Measurements from ENCODE around the gene NDUFB5. TPM values are rescaled to one million over a fixed set of nuclear protein-coding genes. Genes with fewer than 3 reads are reported as not detected.
A peak's percentile ranks its signal among the peaks of the same experiment; 100 is the strongest.

The NDUFB5 gene
- total RNA-seq, 2 donors from 2014 or later = 103 to 116 TPM

GRCh38 chr3:179673523-179673922 lies 68.9 kb downstream of the NDUFB5 start:
- Histone ChIP-seq H3K36me3 (ENCODE audit: control insufficient read depth, insufficient read depth, low read length) (no peaks in the 10 kb centered on the region), H3K4me3 (ENCODE audit: low read length) (no peak overlapping the region), H3K4me1 (ENCODE audit: control insufficient read depth, insufficient read depth, low read length) (no peaks in the 10 kb centered on the region), H3K27me3 (ENCODE audit: control insufficient read depth, insufficient read depth, low read length, poor library complexity, severe bottlenecking) (no peaks in the 10 kb centered on the region), H3K9ac (ENCODE audit: extremely low read depth, low read length, poor library complexity, severe bottlenecking) (no peak overlapping the region), H3K27ac (ENCODE audit: low read depth, low read length) (no peak overlapping the region), H3K9me3 (ENCODE audit: control insufficient read depth, low read length) (no peaks in the 10 kb centered on the region)
- H3K4me3 Mint-ChIP-seq = no peak overlapping the region
- TF ChIP-seq, protein P1, sequence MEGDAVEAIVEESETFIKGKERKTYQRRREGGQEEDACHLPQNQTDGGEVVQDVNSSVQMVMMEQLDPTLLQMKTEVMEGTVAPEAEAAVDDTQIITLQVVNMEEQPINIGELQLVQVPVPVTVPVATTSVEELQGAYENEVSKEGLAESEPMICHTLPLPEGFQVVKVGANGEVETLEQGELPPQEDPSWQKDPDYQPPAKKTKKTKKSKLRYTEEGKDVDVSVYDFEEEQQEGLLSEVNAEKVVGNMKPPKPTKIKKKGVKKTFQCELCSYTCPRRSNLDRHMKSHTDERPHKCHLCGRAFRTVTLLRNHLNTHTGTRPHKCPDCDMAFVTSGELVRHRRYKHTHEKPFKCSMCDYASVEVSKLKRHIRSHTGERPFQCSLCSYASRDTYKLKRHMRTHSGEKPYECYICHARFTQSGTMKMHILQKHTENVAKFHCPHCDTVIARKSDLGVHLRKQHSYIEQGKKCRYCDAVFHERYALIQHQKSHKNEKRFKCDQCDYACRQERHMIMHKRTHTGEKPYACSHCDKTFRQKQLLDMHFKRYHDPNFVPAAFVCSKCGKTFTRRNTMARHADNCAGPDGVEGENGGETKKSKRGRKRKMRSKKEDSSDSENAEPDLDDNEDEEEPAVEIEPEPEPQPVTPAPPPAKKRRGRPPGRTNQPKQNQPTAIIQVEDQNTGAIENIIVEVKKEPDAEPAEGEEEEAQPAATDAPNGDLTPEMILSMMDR (conservative IDR thresholded peaks at IDR 0.05) = no peak
- H3K4me1 Mint-ChIP-seq = peaks cover 5% of the 10 kb centered on the region
- no peaks in the 10 kb centered on the region for H3K9me3 Mint-ChIP-seq
- 93 to 96% methylated on average over 7 to 8 of the region's 8 CpGs for WGBS, 2 experiments (ENCODE audit: insufficient coverage in 1 of 2, insufficient read length in 1 of 2)
- H3K36me3 Mint-ChIP-seq (ENCODE audit: low read depth) = peaks cover 13% of the 10 kb centered on the region
- H3K27me3 Mint-ChIP-seq (ENCODE audit: insufficient read depth) = no peaks in the 10 kb centered on the region
- DNase-seq = no peak
- peak overlapping the region; percentile 28 for H3K27ac Mint-ChIP-seq

GRCh38 chr3:179676081-179676480 lies 71.5 kb downstream of the NDUFB5 start:
- TF ChIP-seq, protein P1 (conservative IDR thresholded peaks at IDR 0.05) = no peak
- peaks cover 13% of the 10 kb centered on the region for H3K36me3 Mint-ChIP-seq (ENCODE audit: low read depth)
- no peaks in the 10 kb centered on the region for H3K27me3 Mint-ChIP-seq (ENCODE audit: insufficient read depth)
- peaks cover 10% of the 10 kb centered on the region for H3K4me1 Mint-ChIP-seq
- Histone ChIP-seq H3K36me3 (ENCODE audit: control insufficient read depth, insufficient read depth, low read length) (no peaks in the 10 kb centered on the region), H3K4me1 (ENCODE audit: control insufficient read depth, insufficient read depth, low read length) (peaks cover 3% of the 10 kb centered on the region), H3K4me3 (ENCODE audit: low read length) (no peak overlapping the region), H3K9me3 (ENCODE audit: control insufficient read depth, low read length) (no peaks in the 10 kb centered on the region), H3K9ac (ENCODE audit: extremely low read depth, low read length, poor library complexity, severe bottlenecking) (no peak overlapping the region), H3K27ac (ENCODE audit: low read depth, low read length) (no peak overlapping the region), H3K27me3 (ENCODE audit: control insufficient read depth, insufficient read depth, low read length, poor library complexity, severe bottlenecking) (no peaks in the 10 kb centered on the region)
- H3K4me3 Mint-ChIP-seq = no peak overlapping the region
- no peak for DNase-seq
- 94 to 100% methylated on average over 1 to 5 of the region's 5 CpGs for WGBS, 2 experiments (ENCODE audit: insufficient coverage in 1 of 2, insufficient read length in 1 of 2)
- no peak overlapping the region for H3K27ac Mint-ChIP-seq
- no peaks in the 10 kb centered on the region for H3K9me3 Mint-ChIP-seq

Other genes starting within 250 kb of the NDUFB5 start
- gene GNB4, start 153.3 kb upstream of the NDUFB5 start, total RNA-seq = 10 to 100 TPM; 11.9 to 13.8 TPM
- gene ACTL6A, start 41.9 kb upstream of the NDUFB5 start, total RNA-seq = 10 to 100 TPM; 59.9 to 67.4 TPM
- 10 to 100 TPM; 63.8 to 74.8 TPM for gene MRPL47, start 156 bp upstream of the NDUFB5 start, total RNA-seq
- gene USP13, start 48.2 kb downstream of the NDUFB5 start, total RNA-seq = 10 to 100 TPM; 24.7 to 25.5 TPM